B cell (primary cell): ENCODE measurements around the gene INKA1. TPM values are rescaled to one million over a fixed set of nuclear protein-coding genes. Genes with fewer than 3 reads are reported as not detected.

Source experiments
- ATAC-seq: fragments of 200-7000 bp; cut with Tn5 transposase; one replicate; pipeline ENCODE4 v1.10.0; 2021; ENCODE audit warnings: low read depth, mild to moderate bottlenecking, moderate number of reproducible peaks, moderate library complexity
- CTCF ChIA-PET: fragments of 350-600 bp; sonication (Branson Sonifier 250); formaldehyde crosslinking; loops from one replicate; lab custom pipeline; 2021; ENCODE audit warnings: antibody characterized with exemption, inconsistent platforms; lab: Charles Lee
- POLR2A ChIA-PET: fragments of 350-600 bp; sonication (Branson Sonifier 250); formaldehyde crosslinking; loops from one replicate; lab custom pipeline; 2021; ENCODE audit warnings: antibody characterized with exemption; lab: Charles Lee
- DNase-seq: peaks from one replicate; pipeline ENCODE4 v3.0.0; 2013
- H2AFZ ChIP-seq: 2 replicates; pipeline ENCODE4 v1.6.1; 2012; ENCODE audit warnings: mild to moderate bottlenecking, low read depth, low read length; ENCODE audit not compliant: insufficient read depth, poor library complexity, severe bottlenecking
- H3K27ac ChIP-seq, 2 donors: 1 replicate in 1 of 2; 2 replicates in 1 of 2; pipeline ENCODE4 v1.5.1; 2012 to 2013; ENCODE audit warnings: low read length in 2 of 2, mild to moderate bottlenecking in 2 of 2, moderate library complexity in 1 of 2
- H3K27me3 ChIP-seq, 4 experiments: fragments of 200-600 bp in 1 of 4; sonication (generic) in 1 of 4; replicated peaks in 1 of 4; 1 replicate in 2 of 4; 2 replicates in 2 of 4; pipeline versions ENCODE4 v1.6.1 to v1.7.0; 2013 to 2016; ENCODE audit warnings: low read length in 3 of 4, mild to moderate bottlenecking in 2 of 4, mixed read lengths in 1 of 4, moderate library complexity in 1 of 4; ENCODE audit not compliant: insufficient read depth in 4 of 4, control insufficient read depth in 3 of 4; ENCODE audit errors: control extremely low read depth in 1 of 4
- H3K36me3 ChIP-seq, 2 experiments: replicated peaks in 1 of 2; 1 replicate in 1 of 2; 2 replicates in 1 of 2; pipeline versions ENCODE4 v1.6.1 to v1.7.1; 2013; ENCODE audit warnings: low read length in 1 of 2; ENCODE audit not compliant: insufficient read depth in 2 of 2, control insufficient read depth in 1 of 2; ENCODE audit errors: control extremely low read depth in 1 of 2, extremely low read depth in 1 of 2
- H3K4me1 ChIP-seq, 2 donors: fragments of 200-600 bp in 1 of 2; sonication (generic) in 1 of 2; 1 replicate in 1 of 2; 2 replicates in 1 of 2; pipeline versions ENCODE4 v1.5.1 to v1.6.1; 2013 to 2017; ENCODE audit warnings: low read length in 2 of 2; ENCODE audit not compliant: control insufficient read depth in 2 of 2, insufficient read depth in 2 of 2
- H3K4me2 ChIP-seq: replicated peaks from 2 replicates; pipeline ENCODE3; 2012; ENCODE audit warnings: mild to moderate bottlenecking, low read depth, low read length; ENCODE audit not compliant: poor library complexity, severe bottlenecking
- H3K4me3 ChIP-seq, 5 experiments: fragments of 200-600 bp in 1 of 5; sonication (generic) in 1 of 5; 1 replicate in 3 of 5; 2 replicates in 2 of 5; pipeline versions ENCODE4 v1.5.1 to v1.7.0; 2011 to 2016; ENCODE audit warnings: low read length in 4 of 5, mild to moderate bottlenecking in 4 of 5, low read depth in 2 of 5, control low read depth in 1 of 5, moderate library complexity in 1 of 5; ENCODE audit not compliant: insufficient read depth in 1 of 5; ENCODE audit errors: control extremely low read depth in 1 of 5, extremely low read depth in 1 of 5
- H3K79me2 ChIP-seq: fragments of 200-600 bp; sonication (generic); one replicate; pipeline ENCODE4 v1.6.0; 2016; ENCODE audit warnings: low read length; ENCODE audit not compliant: control insufficient read depth, insufficient read depth
- H3K9ac ChIP-seq: fragments of 200-600 bp; sonication (generic); 2 replicates; pipeline ENCODE4 v1.6.1; 2017; ENCODE audit warnings: mild to moderate bottlenecking, low read length, moderate library complexity
- H3K9me3 ChIP-seq, 3 donors: one replicate each; pipeline versions ENCODE4 v1.6.1 to v1.7.1; 2013; ENCODE audit warnings: low read length in 2 of 3; ENCODE audit not compliant: control insufficient read depth in 2 of 3, insufficient read depth in 1 of 3; ENCODE audit errors: control extremely low read depth in 1 of 3
- H4K20me1 ChIP-seq: 2 replicates; pipeline ENCODE4 v1.6.0; 2012; ENCODE audit warnings: mild to moderate bottlenecking, low read length; ENCODE audit not compliant: insufficient read depth, control insufficient read depth, poor library complexity, severe bottlenecking
- H3K27ac Mint-ChIP-seq: one replicate; pipeline ENCODE4 v1.8.0; 2021; ENCODE audit warnings: mixed read lengths
- H3K27me3 Mint-ChIP-seq: one replicate; pipeline ENCODE4 v1.8.0; 2021; ENCODE audit warnings: mixed read lengths
- H3K4me1 Mint-ChIP-seq: one replicate; pipeline ENCODE4 v1.8.0; 2021; ENCODE audit warnings: mixed read lengths
- H3K4me3 Mint-ChIP-seq: one replicate; pipeline ENCODE4 v1.8.0; 2021; ENCODE audit warnings: mixed read lengths
- H3K9me3 Mint-ChIP-seq: one replicate; pipeline ENCODE4 v1.8.0; 2022; ENCODE audit warnings: mixed read lengths; ENCODE audit not compliant: insufficient read depth
- EZH2 ChIP-seq: IDR thresholded peaks from 2 replicates; pipeline ENCODE4 v1.6.1; 2012; ENCODE audit warnings: borderline replicate concordance, low read depth, mild to moderate bottlenecking, moderate library complexity, low read length; ENCODE audit not compliant: insufficient read depth, poor library complexity, severe bottlenecking
- WGBS: methylation state at CpG from one replicate; pipeline ENCODE4 v1.1.5; 2013; ENCODE audit warnings: missing lambda C conversion rate; ENCODE audit not compliant: insufficient coverage; 5-methylcytosine and 5-hydroxymethylcytosine counted together
- intact Hi-C: fragments of 100-400 bp; cut with micrococcal nuclease; formaldehyde crosslinking; loops from one replicate; pipeline ENCODE4 v1.10.0; 2022
- polyA plus RNA-seq: library from polyadenylated mRNA; depleted of rRNA; stranded (reverse); fragments of >200 nt; gene quantifications from 2 replicates; pipeline ENCODE4 v1.2.3, GENCODE V29; 2012
- total RNA-seq, 2 donors: library from RNA; stranded (reverse); fragments of 120-200 nt in 1 of 2; gene quantifications; 1 replicate in 1 of 2; 2 replicates in 1 of 2; pipeline versions ENCODE4 v1.2.3 to v1.2.4, GENCODE V29; 2013 to 2022
- TF ChIP-seq, protein P1 (sequence below): fragments of 200-600 bp; IDR thresholded peaks from one replicate; pipeline ENCODE4 v1.8.0; 2022; ENCODE audit warnings: antibody characterized with exemption, mild to moderate bottlenecking

The INKA1 gene
- total and polyA plus RNA-seq, 2 donors (not counting 1 experiment from before 2014, with no cell fraction given), result 24.0 to 28.2 TPM

DNA sequence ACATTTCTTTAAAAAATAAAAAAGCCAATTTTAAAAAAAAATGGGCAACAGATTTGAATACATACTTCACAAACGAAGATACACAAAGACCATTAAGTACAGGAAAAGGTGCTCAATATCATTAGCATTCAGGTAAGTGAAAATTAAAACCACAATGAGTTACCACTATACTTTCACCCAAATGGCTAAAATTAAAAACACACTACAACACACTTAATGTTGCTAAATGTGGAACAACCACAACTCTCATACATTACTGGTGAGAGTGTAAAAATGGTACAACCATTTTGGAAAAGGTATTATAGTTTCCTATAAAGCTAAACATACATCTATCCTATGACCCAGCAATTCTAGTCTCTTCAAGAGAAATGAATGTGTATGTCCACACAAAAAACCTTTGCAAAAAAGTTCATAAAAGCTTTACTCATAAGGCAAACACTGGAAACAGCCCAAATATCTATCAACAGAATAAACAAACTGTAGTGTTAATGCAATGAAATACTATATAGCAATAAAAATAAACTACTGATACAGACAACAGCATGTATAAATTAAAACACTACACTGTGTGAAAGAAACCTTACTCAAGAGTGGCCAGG is 31.6 kb upstream of the INKA1 start:
- Histone ChIP-seq H3K4me3 (no peak overlapping the region), H3K27ac (no peak overlapping the region), H2AFZ (no peak overlapping the region), H3K36me3 (peaks cover 0 to 20% of the 10 kb centered on the region in 2 experiments), H3K9ac (no peak overlapping the region), H3K27me3 (no peaks in the 10 kb centered on the region), H3K4me1 (no peaks in the 10 kb centered on the region), H4K20me1 (peaks cover 71% of the 10 kb centered on the region), H3K79me2 (peaks cover 95% of the 10 kb centered on the region), H3K4me2 (no peak overlapping the region), H3K9me3 (no peaks in the 10 kb centered on the region)
- H3K4me3 Mint-ChIP-seq, result no peak overlapping the region
- ChIA-PET CTCF (no interaction called here), POLR2A (no interaction called here)
- TF ChIP-seq, protein P1, sequence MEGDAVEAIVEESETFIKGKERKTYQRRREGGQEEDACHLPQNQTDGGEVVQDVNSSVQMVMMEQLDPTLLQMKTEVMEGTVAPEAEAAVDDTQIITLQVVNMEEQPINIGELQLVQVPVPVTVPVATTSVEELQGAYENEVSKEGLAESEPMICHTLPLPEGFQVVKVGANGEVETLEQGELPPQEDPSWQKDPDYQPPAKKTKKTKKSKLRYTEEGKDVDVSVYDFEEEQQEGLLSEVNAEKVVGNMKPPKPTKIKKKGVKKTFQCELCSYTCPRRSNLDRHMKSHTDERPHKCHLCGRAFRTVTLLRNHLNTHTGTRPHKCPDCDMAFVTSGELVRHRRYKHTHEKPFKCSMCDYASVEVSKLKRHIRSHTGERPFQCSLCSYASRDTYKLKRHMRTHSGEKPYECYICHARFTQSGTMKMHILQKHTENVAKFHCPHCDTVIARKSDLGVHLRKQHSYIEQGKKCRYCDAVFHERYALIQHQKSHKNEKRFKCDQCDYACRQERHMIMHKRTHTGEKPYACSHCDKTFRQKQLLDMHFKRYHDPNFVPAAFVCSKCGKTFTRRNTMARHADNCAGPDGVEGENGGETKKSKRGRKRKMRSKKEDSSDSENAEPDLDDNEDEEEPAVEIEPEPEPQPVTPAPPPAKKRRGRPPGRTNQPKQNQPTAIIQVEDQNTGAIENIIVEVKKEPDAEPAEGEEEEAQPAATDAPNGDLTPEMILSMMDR, result no peak
- TF ChIP-seq EZH2, result no peak
- H3K9me3 Mint-ChIP-seq, result no peaks in the 10 kb centered on the region
- ATAC-seq (no peak), DNase-seq (no peak)
- no peak overlapping the region for H3K27ac Mint-ChIP-seq
- intact Hi-C loops, result no loop called here
- no CpG with 5 or more reads among the region's 1 CpG for WGBS
- H3K27me3 Mint-ChIP-seq, result no peaks in the 10 kb centered on the region
- peaks cover 19% of the 10 kb centered on the region for H3K4me1 Mint-ChIP-seq

GRCh38 chr3:49772703-49773102 is 30.4 kb upstream of the INKA1 start:
- peaks cover 21% of the 10 kb centered on the region for H3K4me1 Mint-ChIP-seq
- intact Hi-C loops, result no loop called here
- Histone ChIP-seq H3K4me2 (no peak overlapping the region), H2AFZ (no peak overlapping the region), H3K9me3 (no peaks in the 10 kb centered on the region), H3K36me3 (peaks cover 3 to 23% of the 10 kb centered on the region in 2 experiments), H3K79me2 (peaks cover 97% of the 10 kb centered on the region), H3K4me1 (no peaks in the 10 kb centered on the region), H3K27ac (no peak overlapping the region), H3K27me3 (no peaks in the 10 kb centered on the region), H3K9ac (no peak overlapping the region), H3K4me3 (no peak overlapping the region), H4K20me1 (peaks cover 68% of the 10 kb centered on the region)
- ATAC-seq, result no peak
- H3K27ac Mint-ChIP-seq, result no peak overlapping the region
- POLR2A ChIA-PET, result interaction anchor here (0.5 kb wide), 1 partner anchor 354 kb away, joined by 5 read pairs; no protein-coding TSS in a partner anchor
- CTCF ChIA-PET, result interaction anchor here (0.7 kb wide), 1 partner anchor 70 kb away, joined by 4 read pairs; no protein-coding TSS in a partner anchor
- H3K27me3 Mint-ChIP-seq, result no peaks in the 10 kb centered on the region
- 100% methylated on average over 2 of the region's 2 CpGs for WGBS
- H3K9me3 Mint-ChIP-seq, result no peaks in the 10 kb centered on the region
- no peak overlapping the region for H3K4me3 Mint-ChIP-seq
- TF ChIP-seq, protein P1, result no peak
- no peak for TF ChIP-seq EZH2
- no peak for DNase-seq
